GM23338 (cell line): ENCODE results near the gene SLC22A3. TPM values are rescaled to one million over a fixed set of nuclear protein-coding genes. Genes with fewer than 3 reads are reported as not detected.

Experiments
- CTCF ChIP-seq, 2 experiments: fragments of 200-600 bp in 1 of 2; sonication (generic) in 1 of 2; conservative IDR thresholded peaks; 2 replicates each; pipeline versions ENCODE4 v1.5.1 to v1.6.1; 2016 to 2017; ENCODE audit warnings: antibody characterized with exemption in 2 of 2, low read depth in 2 of 2, mild to moderate bottlenecking in 2 of 2, moderate library complexity in 1 of 2
- ZNF331 ChIP-seq: fragments of 250-450 bp; sonication (Bioruptor Pico); IDR thresholded peaks from 2 replicates; pipeline ENCODE4 v1.5.0; 2020; ENCODE audit warnings: low read depth, mild to moderate bottlenecking, moderate library complexity
- polyA plus RNA-seq: library from polyadenylated mRNA; unstranded; fragments of >200 nt; fragmentation: Nextera tagmentation; extraction: Ambion mirVana; gene quantifications from 2 replicates; pipeline ENCODE4 v1.2.1, GENCODE V29; 2016
- total RNA-seq: library from RNA; depleted of rRNA; stranded (reverse); fragments of >200 nt; shearing (Covaris generic); gene quantifications from 2 replicates; pipeline ENCODE4 v1.2.3, GENCODE V29; 2014; rRNA removed

The SLC22A3 gene
- total and polyA plus RNA-seq, 2 experiments from 2014 or later: 0.78 to 3.2 TPM

- no peak for TF ChIP-seq CTCF (conservative IDR thresholded peaks at IDR 0.05; ENCODE audit: low read depth in 2 of 2)
- TF ChIP-seq ZNF331 (CRISPR knock-in tag): no peak
These were observed 152.5 kb downstream of the SLC22A3 start (continued) for GRCh38 chr6:160500639-160501038.

Other genes with a start within 250 kb of the SLC22A3 start
- gene SLC22A1, start 226.6 kb upstream of the SLC22A3 start, total RNA-seq: 0.10 TPM in 1 of 2 replicates, not detected in the other
- gene SLC22A1, start 226.6 kb upstream of the SLC22A3 start, polyA plus RNA-seq: 0.59 and 0.65 TPM in 2 replicates
- gene SLC22A2, start 89.6 kb upstream of the SLC22A3 start, total RNA-seq: 0.35 and 1.1 TPM in 2 replicates
- 0.94 and 1.4 TPM in 2 replicates for gene SLC22A2, start 89.6 kb upstream of the SLC22A3 start, polyA plus RNA-seq